ENCODE results near the gene GRK5. TPM values are rescaled to one million over a fixed set of nuclear protein-coding genes. Genes with fewer than 3 reads are reported as not detected.
"Not testable (repeated sequence)": the region's sequence is repeated elsewhere in the genome, so short reads cannot be mapped to it uniquely, and the experiment has no call there.

Gene GRK5
- total and polyA plus RNA-seq, 5 donors from 2014 or later = 5.1 to 46.4 (median 14.5) TPM

DNA sequence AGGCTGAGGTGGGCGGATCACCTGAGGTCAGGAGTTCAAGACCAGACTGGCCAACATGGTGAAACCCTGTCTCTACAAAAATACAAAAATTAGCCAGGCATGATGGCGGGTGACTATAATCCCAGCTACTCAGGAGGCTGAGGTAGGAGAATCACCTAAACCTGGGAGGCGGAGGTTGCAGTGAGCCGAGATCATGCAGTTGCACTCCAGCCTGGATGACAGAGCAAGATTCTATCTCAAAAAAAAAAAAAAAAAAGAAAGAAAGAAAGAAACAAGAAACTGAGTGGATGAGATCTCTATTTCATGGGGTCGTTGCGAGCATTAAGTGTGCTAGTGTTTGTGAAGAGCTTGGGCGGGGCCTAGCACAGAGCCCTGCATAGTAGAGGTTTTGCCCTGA, 65.0 kb downstream of the GRK5 start:
- H3K27ac ChIP-seq (ENCODE audit: insufficient read depth, low read length, poor library complexity, severe bottlenecking); H3K36me3 ChIP-seq (ENCODE audit: control insufficient read depth, insufficient read depth, low read length); H3K27me3 Mint-ChIP-seq; H3K9me3 ChIP-seq (ENCODE audit: control insufficient read depth in 2 of 2, low read length in 2 of 2); H3K36me3 Mint-ChIP-seq; DNase-seq; H3K27me3 ChIP-seq (ENCODE audit: control insufficient read depth, insufficient read depth, low read length); H3K9me3 Mint-ChIP-seq; ATAC-seq (ENCODE audit: low read depth in 2 of 2); H3K4me3 ChIP-seq (ENCODE audit: low read depth, low read length): not testable (repeated sequence)
- H3K4me3 Mint-ChIP-seq = peak overlapping the region in 1 of 4 donors; percentile 8
- H3K4me1 Mint-ChIP-seq = peaks cover 20 to 75% (median 57%) of the 10 kb centered on the region in 4 donors
- H3K27ac Mint-ChIP-seq = peak overlapping the region; percentile 32 to 98 (median 95)
- peaks cover 60% of the 10 kb centered on the region for H3K4me1 ChIP-seq (ENCODE audit: control insufficient read depth, insufficient read depth, low read length, poor library complexity, severe bottlenecking)

DNA sequence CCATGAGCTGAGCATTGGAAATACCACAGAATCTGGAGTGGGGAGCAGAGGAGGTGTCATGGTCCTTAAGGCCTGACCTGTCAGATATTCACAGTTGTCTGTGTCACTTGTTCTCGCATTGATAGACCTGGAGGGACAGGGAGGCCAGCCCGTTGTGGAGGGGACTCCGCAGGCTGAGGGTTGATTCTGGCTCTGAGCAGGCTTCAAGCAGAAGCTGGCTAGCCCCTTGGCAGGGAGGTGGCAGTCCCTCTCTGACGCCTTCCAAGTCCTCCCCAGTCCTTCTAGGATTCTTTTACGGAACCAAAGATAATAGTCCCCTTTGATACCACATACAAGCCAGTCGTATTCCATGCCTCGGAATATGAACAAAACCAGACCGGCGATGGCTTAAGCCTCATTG, 65.4 kb downstream of the GRK5 start:
- peaks cover 0 to 1% (median 0%) of the 10 kb centered on the region in 7 donors for H3K9me3 Mint-ChIP-seq
- ATAC-seq (ENCODE audit: low read depth in 2 of 2) (no peak), DNase-seq (no peak)
- H3K4me1 ChIP-seq (ENCODE audit: control insufficient read depth, insufficient read depth, low read length, poor library complexity, severe bottlenecking) = peaks cover 58% of the 10 kb centered on the region
- H3K27me3 ChIP-seq (ENCODE audit: control insufficient read depth, insufficient read depth, low read length) = no peaks in the 10 kb centered on the region
- no peak overlapping the region for H3K4me3 ChIP-seq (ENCODE audit: low read depth, low read length)
- no peaks in the 10 kb centered on the region for H3K9me3 ChIP-seq (ENCODE audit: control insufficient read depth in 2 of 2, low read length in 2 of 2)
- no peaks in the 10 kb centered on the region for H3K27me3 Mint-ChIP-seq
- no peak overlapping the region for H3K27ac ChIP-seq (ENCODE audit: insufficient read depth, low read length, poor library complexity, severe bottlenecking)
- H3K36me3 ChIP-seq (ENCODE audit: control insufficient read depth, insufficient read depth, low read length) = no peaks in the 10 kb centered on the region
- H3K4me3 Mint-ChIP-seq = peak overlapping the region in 1 of 4 donors; percentile 8
- H3K36me3 Mint-ChIP-seq = peaks cover 5% of the 10 kb centered on the region
- H3K27ac Mint-ChIP-seq = peak overlapping the region in 2 of 3 donors; percentile 32 to 54
- H3K4me1 Mint-ChIP-seq = peaks cover 24 to 75% (median 56%) of the 10 kb centered on the region in 4 donors

DNA sequence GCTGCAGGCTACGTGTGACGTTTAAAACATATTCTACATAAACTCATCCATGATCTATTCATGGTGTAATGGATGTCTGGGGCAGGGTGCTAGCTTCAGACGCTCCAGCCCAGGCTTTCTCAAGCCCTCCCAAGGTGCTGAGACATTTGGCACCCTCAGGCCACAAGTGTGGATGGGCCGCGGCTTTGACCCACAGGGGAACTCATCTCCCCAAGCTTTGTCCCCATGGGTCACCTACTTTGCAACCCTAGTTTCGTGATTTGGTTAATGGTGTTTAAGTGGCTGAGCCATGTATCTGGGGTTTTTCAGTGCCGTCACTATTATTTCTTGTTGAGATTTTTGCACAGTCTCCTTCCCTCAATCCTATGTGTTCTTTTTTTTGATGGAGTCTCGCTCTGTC, 66.0 kb downstream of the GRK5 start:
- Mint-ChIP-seq H3K9me3 (peaks cover 0 to 1% (median 0%) of the 10 kb centered on the region in 7 donors), H3K27ac (peak overlapping the region in 2 of 3 donors; percentile 38 to 54), H3K4me3 (peak overlapping the region in 1 of 4 donors; percentile 33), H3K4me1 (peaks cover 23 to 68% (median 50%) of the 10 kb centered on the region in 4 donors), H3K36me3 (peaks cover 5% of the 10 kb centered on the region), H3K27me3 (no peaks in the 10 kb centered on the region)
- Histone ChIP-seq H3K4me3 (ENCODE audit: low read depth, low read length) (no peak overlapping the region), H3K36me3 (ENCODE audit: control insufficient read depth, insufficient read depth, low read length) (no peaks in the 10 kb centered on the region), H3K27ac (ENCODE audit: insufficient read depth, low read length, poor library complexity, severe bottlenecking) (no peak overlapping the region), H3K27me3 (ENCODE audit: control insufficient read depth, insufficient read depth, low read length) (no peaks in the 10 kb centered on the region), H3K9me3 (ENCODE audit: control insufficient read depth in 2 of 2, low read length in 2 of 2) (no peaks in the 10 kb centered on the region), H3K4me1 (ENCODE audit: control insufficient read depth, insufficient read depth, low read length, poor library complexity, severe bottlenecking) (peaks cover 51% of the 10 kb centered on the region)
- ATAC-seq (ENCODE audit: low read depth in 2 of 2) (no peak), DNase-seq (no peak)

DNA sequence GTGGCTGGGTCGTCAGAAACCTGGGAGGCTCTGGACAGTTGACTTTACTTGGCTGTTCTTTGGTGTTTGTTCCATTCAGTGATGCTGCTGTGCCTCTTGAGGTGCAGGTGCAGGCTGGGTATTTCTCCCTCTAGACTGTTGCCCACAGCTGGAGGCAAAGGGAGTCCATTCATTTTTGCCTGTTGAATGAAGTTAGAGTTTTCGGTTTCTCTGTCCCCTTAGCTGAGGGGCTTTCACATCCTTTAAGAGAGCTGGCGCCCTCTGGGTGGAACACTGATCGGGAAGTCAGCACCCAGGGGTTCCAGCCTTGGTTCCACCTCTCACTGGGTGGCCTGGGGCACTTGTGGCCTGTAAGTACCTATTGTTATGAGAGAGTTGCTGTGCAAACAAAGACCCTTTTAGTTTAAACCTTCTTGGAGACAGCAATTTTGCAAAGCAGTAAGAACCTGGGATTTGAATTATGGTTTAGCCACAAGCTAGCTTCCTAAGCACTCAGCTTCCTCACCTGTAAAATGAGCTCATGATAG, 67.2 kb downstream of the GRK5 start:
- Histone ChIP-seq H3K27ac (ENCODE audit: insufficient read depth, low read length, poor library complexity, severe bottlenecking) (no peak overlapping the region), H3K4me1 (ENCODE audit: control insufficient read depth, insufficient read depth, low read length, poor library complexity, severe bottlenecking) (peaks cover 39% of the 10 kb centered on the region), H3K36me3 (ENCODE audit: control insufficient read depth, insufficient read depth, low read length) (no peaks in the 10 kb centered on the region)

DNA sequence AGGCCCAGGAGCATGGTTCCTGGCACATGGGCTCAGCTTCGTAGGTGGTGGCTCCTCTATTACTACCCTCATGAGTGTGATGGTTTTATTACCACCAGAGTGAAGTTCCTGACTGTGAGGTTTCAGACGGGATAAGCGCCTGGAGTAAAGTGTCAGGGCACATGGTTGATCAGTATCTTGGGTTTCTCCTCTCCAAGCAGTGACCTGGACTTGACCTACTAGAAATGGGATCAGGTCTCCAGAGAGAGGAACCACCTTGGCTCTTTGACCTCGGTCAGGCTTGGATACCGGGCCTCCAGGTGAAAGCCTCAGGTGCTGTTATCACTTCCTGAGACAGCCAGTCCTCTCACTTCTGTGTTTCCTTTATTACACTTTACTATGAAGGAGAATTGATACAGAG, 67.7 kb downstream of the GRK5 start:
- H3K36me3 ChIP-seq (ENCODE audit: control insufficient read depth, insufficient read depth, low read length) = no peaks in the 10 kb centered on the region
- Mint-ChIP-seq H3K9me3 (peaks cover 0 to 1% (median 0%) of the 10 kb centered on the region in 7 donors), H3K4me3 (peak overlapping the region in 2 of 4 donors; percentile 33 to 66), H3K36me3 (peaks cover 5% of the 10 kb centered on the region), H3K27ac (peak overlapping the region; percentile 62 to 89 (median 79)), H3K4me1 (peaks cover 12 to 66% (median 46%) of the 10 kb centered on the region in 4 donors), H3K27me3 (no peaks in the 10 kb centered on the region)
- ATAC-seq (ENCODE audit: low read depth in 2 of 2) (no peak), DNase-seq (no peak)
- no peak overlapping the region for H3K4me3 ChIP-seq (ENCODE audit: low read depth, low read length)
- H3K27me3 ChIP-seq (ENCODE audit: control insufficient read depth, insufficient read depth, low read length) = no peaks in the 10 kb centered on the region
- H3K27ac ChIP-seq (ENCODE audit: insufficient read depth, low read length, poor library complexity, severe bottlenecking) = no peak overlapping the region
- H3K4me1 ChIP-seq (ENCODE audit: control insufficient read depth, insufficient read depth, low read length, poor library complexity, severe bottlenecking) = peaks cover 34% of the 10 kb centered on the region
- H3K9me3 ChIP-seq (ENCODE audit: control insufficient read depth in 2 of 2, low read length in 2 of 2) = no peaks in the 10 kb centered on the region

More for the DNA sequence above, 67.2 kb downstream of the GRK5 start:
- peaks cover 5% of the 10 kb centered on the region for H3K36me3 Mint-ChIP-seq
- H3K27me3 Mint-ChIP-seq = no peaks in the 10 kb centered on the region
- peak overlapping the region in 1 of 4 donors; percentile 33 for H3K4me3 Mint-ChIP-seq
- Histone ChIP-seq H3K4me3 (ENCODE audit: low read depth, low read length) (no peak overlapping the region), H3K9me3 (ENCODE audit: control insufficient read depth in 2 of 2, low read length in 2 of 2) (no peaks in the 10 kb centered on the region), H3K27me3 (ENCODE audit: control insufficient read depth, insufficient read depth, low read length) (no peaks in the 10 kb centered on the region)
- peaks cover 14 to 66% (median 46%) of the 10 kb centered on the region in 4 donors for H3K4me1 Mint-ChIP-seq
- no peak for ATAC-seq (ENCODE audit: low read depth in 2 of 2)
- H3K9me3 Mint-ChIP-seq = peaks cover 0 to 1% (median 0%) of the 10 kb centered on the region in 7 donors
- no peak for DNase-seq
- peak overlapping the region; percentile 44 to 89 (median 62) for H3K27ac Mint-ChIP-seq

DNA sequence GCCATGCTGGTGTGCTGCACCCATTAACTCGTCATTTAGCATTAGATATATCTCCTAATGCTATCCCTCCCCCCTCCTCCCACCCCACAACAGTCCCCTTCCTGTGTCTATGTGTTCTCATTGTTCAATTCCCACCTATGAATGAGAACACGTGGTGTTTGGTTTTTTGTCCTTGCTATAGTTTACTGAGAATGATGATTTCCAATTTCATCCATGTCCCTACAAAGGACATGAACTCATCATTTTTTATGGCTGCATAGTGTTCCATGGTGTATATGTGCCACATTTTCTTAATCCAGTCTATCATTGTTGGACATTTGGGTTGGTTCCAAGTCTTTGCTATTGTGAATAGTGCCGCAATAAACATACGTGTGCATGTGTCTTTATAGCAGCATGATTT, 68.8 kb downstream of the GRK5 start:
- H3K4me1 ChIP-seq (ENCODE audit: control insufficient read depth, insufficient read depth, low read length, poor library complexity, severe bottlenecking) = peaks cover 34% of the 10 kb centered on the region
- not testable (repeated sequence) for H3K4me3 ChIP-seq (ENCODE audit: low read depth, low read length); H3K27me3 Mint-ChIP-seq; ATAC-seq (ENCODE audit: low read depth in 2 of 2); H3K36me3 Mint-ChIP-seq; H3K36me3 ChIP-seq (ENCODE audit: control insufficient read depth, insufficient read depth, low read length); H3K27ac ChIP-seq (ENCODE audit: insufficient read depth, low read length, poor library complexity, severe bottlenecking); H3K9me3 Mint-ChIP-seq; H3K27me3 ChIP-seq (ENCODE audit: control insufficient read depth, insufficient read depth, low read length); H3K4me3 Mint-ChIP-seq; H3K9me3 ChIP-seq (ENCODE audit: control insufficient read depth in 2 of 2, low read length in 2 of 2); DNase-seq
- Mint-ChIP-seq H3K4me1 (peaks cover 9 to 66% (median 43%) of the 10 kb centered on the region in 4 donors), H3K27ac (peak overlapping the region in 1 of 3 donors; percentile 44)

DNA sequence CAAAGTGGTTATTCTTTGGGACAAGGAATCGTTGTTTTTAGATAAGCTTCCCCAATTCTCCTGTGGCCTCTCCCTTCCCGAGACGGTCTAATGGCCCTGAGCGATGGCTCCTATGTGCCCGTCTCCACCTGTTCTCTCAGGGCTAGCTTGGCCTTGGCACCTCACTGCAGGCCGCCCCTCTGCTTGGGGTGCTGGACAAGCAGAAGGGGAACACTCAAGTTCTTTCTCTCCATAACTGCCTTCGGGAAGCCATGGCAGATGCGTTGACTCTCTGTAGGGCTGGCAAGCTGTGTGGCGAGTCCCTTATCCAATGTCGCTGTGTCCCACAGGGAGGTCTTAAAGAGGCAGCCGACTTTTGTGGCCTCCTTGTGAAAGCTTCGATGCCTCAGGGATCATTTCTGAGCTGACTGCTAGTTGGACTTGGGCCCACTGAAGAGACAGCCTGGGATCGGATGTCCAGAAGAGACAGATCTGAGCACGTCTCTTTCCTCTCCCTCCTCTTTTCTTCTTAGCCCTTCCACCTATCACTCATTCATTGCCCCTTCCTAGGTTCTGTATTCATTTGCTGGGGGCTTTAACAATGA, 70.8 kb downstream of the GRK5 start:
- Mint-ChIP-seq H3K27ac (peak overlapping the region in 1 of 3 donors; percentile 65), H3K4me3 (peak overlapping the region in 1 of 4 donors; percentile 15), H3K4me1 (peaks cover 6 to 68% (median 40%) of the 10 kb centered on the region in 4 donors), H3K36me3 (peaks cover 5% of the 10 kb centered on the region), H3K27me3 (no peaks in the 10 kb centered on the region), H3K9me3 (peaks cover 0 to 1% (median 0%) of the 10 kb centered on the region in 7 donors)
- no peak for ATAC-seq (ENCODE audit: low read depth in 2 of 2)
- H3K36me3 ChIP-seq (ENCODE audit: control insufficient read depth, insufficient read depth, low read length) = no peaks in the 10 kb centered on the region
- no peak overlapping the region for H3K4me3 ChIP-seq (ENCODE audit: low read depth, low read length)
- H3K9me3 ChIP-seq (ENCODE audit: control insufficient read depth in 2 of 2, low read length in 2 of 2) = no peaks in the 10 kb centered on the region
- H3K4me1 ChIP-seq (ENCODE audit: control insufficient read depth, insufficient read depth, low read length, poor library complexity, severe bottlenecking) = peaks cover 31% of the 10 kb centered on the region
- no peak for DNase-seq
- no peaks in the 10 kb centered on the region for H3K27me3 ChIP-seq (ENCODE audit: control insufficient read depth, insufficient read depth, low read length)
- no peak overlapping the region for H3K27ac ChIP-seq (ENCODE audit: insufficient read depth, low read length, poor library complexity, severe bottlenecking)

DNA sequence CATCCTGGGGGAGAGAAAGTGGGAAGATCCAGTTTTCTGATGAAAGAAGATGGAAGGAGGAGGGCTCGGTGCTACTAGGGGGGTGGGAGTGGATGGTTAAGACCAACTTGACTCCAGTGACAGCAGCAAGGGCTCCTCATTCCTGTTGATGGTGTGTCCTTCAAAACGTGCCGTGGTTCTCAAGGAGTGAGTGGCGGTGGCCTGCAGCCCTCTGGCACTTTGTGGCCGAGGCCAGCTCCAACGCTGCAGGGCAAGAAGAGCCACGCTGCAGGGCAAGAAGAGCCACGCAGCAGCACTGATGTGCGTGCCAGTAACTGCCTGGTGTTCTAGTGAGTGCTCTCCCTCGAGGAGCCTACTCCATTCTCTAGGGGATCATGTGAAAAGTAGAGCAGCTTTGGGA, 72.1 kb downstream of the GRK5 start:
- Histone ChIP-seq H3K36me3 (ENCODE audit: control insufficient read depth, insufficient read depth, low read length) (no peaks in the 10 kb centered on the region), H3K4me3 (ENCODE audit: low read depth, low read length) (no peak overlapping the region), H3K4me1 (ENCODE audit: control insufficient read depth, insufficient read depth, low read length, poor library complexity, severe bottlenecking) (peaks cover 40% of the 10 kb centered on the region), H3K9me3 (ENCODE audit: control insufficient read depth in 2 of 2, low read length in 2 of 2) (no peaks in the 10 kb centered on the region), H3K27ac (ENCODE audit: insufficient read depth, low read length, poor library complexity, severe bottlenecking) (no peak overlapping the region), H3K27me3 (ENCODE audit: control insufficient read depth, insufficient read depth, low read length) (no peaks in the 10 kb centered on the region)
- H3K9me3 Mint-ChIP-seq = peaks cover 0 to 1% (median 0%) of the 10 kb centered on the region in 7 donors
- ATAC-seq (ENCODE audit: low read depth in 2 of 2) = no peak
- H3K36me3 Mint-ChIP-seq = peaks cover 5% of the 10 kb centered on the region
- peaks cover 9 to 73% (median 44%) of the 10 kb centered on the region in 4 donors for H3K4me1 Mint-ChIP-seq
- no peak for DNase-seq
- peak overlapping the region in 1 of 4 donors; percentile 5 for H3K4me3 Mint-ChIP-seq
- no peaks in the 10 kb centered on the region for H3K27me3 Mint-ChIP-seq
- H3K27ac Mint-ChIP-seq = peak overlapping the region; percentile 45 to 80 (median 68)

Measured in CD4-positive, CD25-positive, alpha-beta regulatory T cell (primary cell).